NCI-H2227 (cell line): Measurements from ENCODE around the gene ISCA2.
"Not testable (repeated sequence)": the region's sequence is repeated elsewhere in the genome, so short reads cannot be mapped to it uniquely, and the experiment has no call there.

Source experiments
- DNase-seq: peaks from one replicate; lab custom pipeline; 2025; ENCODE audit not compliant: unreplicated experiment; lab: John Stamatoyannopoulos, UW

ISCA2 gene

GRCh38 chr14:74493343-74494261, at the start of gene ISCA2:
Gene ISCA2 (plus strand): TSS chr14:74493765. CDS start chr14:74493775, 10 bp downstream.
- peak; percentile 99 for DNase-seq

GRCh38 chr14:74444866-74445265, 48.7 kb upstream of the ISCA2 start:
- no peak for DNase-seq

DNA sequence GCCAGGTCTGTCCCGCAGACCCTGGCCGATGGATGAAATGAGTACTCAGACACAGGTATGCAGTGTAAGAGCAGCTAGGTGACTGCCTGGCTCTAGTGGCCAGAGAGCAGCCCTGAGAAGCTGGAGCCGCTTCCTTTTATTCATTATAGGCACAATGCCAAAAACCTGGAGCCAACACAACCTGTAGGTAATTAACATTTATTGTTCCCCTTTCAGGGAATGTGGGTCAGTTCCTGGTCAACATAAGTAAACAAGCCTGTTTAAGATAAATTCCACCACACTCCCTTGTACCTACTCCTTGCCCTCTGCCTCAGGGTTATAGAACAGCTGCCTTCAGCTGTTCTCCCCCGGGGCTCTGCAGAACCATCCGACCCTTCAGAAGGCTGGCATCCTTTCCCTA, 39.2 kb upstream of the ISCA2 start:
- DNase-seq = not testable (repeated sequence)

- no peak for DNase-seq
These were observed 36.6 kb upstream of the ISCA2 start for GRCh38 chr14:74456684-74457564.

DNA sequence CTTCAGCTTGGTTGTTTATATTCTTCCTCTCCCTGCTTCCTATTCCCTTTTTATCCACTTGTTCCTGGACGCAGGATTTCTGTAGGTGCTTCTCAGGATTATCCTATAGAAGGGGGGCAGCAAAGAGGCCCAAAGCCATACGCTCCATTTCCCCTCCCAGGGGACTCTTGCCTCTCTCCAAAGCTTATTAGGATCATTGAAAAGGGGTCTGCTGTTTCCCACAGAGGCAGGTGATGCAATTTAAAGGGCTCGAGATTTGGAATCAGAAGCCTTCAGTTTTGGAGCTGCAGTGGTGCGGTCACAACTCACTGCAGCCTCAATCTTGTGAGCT, 36.0 kb upstream of the ISCA2 start:
- no peak for DNase-seq

- peak; percentile 29 for DNase-seq
These were observed 34.1 kb upstream of the ISCA2 start for GRCh38 chr14:74459289-74459946.

- DNase-seq = no peak
These were observed 33.6 kb upstream of the ISCA2 start for GRCh38 chr14:74459976-74460375.

- DNase-seq = no peak
These were observed 30.6 kb upstream of the ISCA2 start for GRCh38 chr14:74462993-74463392.

- DNase-seq = no peak
These were observed 29.9 kb upstream of the ISCA2 start for GRCh38 chr14:74463697-74464096.

DNA sequence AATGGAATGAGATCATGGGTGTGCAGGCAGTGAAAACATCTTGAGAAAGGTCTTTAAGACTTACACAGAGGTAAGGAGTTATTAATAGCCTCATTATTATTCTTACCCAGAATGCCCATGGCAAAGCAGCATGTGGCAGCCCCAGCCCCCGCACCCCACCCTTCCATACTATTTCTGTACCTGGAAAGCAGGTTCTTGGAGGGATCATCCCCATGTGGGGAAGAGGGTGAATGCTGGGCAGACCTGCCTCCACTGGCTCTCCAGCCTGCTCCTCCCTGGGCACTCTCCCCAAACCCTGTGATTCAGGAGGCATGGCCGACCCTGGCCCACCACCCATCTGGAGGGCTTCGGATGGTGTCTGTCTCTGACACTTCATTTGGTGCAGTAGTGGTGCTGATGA, 28.8 kb upstream of the ISCA2 start:
- DNase-seq = no peak

DNA sequence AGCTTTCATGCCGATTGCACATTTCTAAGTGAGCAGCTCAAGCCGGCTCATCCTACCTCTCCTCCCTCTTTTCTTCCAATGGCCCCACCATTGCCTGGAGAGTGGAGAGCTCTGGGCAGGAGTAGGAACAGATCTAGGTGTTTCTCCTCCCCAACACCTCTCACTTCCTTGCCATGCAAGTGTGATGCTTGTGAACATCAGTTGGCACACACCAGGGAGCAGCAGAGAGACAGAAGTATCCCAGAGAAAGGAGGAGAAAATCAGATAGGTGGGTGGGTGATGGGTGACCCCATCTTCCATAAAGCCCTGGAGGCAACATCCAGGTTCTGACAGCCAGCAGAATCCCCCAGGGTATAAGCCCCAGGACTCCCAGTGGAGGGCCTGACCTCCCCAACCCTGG, 28.2 kb upstream of the ISCA2 start:
- no peak for DNase-seq

DNA sequence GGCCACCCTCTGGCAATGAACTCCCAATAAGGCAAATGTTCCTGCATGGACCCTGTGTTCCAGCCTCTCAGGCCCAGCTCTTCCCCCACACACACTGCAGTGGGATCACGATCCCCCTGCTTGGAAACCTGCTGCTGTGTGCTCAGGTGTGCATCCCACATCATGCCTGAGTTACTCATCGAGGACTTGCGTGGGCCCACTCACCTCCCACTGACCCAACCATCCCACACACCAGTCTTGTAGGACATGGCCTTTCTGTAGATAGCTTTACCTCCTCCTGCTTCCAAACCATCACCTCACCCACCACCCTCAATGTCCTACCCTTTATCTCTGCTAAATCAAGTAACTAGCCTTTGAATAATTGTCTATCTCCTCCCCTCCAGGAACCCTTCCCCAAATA, 25.1 kb upstream of the ISCA2 start:
- DNase-seq = no peak

DNA sequence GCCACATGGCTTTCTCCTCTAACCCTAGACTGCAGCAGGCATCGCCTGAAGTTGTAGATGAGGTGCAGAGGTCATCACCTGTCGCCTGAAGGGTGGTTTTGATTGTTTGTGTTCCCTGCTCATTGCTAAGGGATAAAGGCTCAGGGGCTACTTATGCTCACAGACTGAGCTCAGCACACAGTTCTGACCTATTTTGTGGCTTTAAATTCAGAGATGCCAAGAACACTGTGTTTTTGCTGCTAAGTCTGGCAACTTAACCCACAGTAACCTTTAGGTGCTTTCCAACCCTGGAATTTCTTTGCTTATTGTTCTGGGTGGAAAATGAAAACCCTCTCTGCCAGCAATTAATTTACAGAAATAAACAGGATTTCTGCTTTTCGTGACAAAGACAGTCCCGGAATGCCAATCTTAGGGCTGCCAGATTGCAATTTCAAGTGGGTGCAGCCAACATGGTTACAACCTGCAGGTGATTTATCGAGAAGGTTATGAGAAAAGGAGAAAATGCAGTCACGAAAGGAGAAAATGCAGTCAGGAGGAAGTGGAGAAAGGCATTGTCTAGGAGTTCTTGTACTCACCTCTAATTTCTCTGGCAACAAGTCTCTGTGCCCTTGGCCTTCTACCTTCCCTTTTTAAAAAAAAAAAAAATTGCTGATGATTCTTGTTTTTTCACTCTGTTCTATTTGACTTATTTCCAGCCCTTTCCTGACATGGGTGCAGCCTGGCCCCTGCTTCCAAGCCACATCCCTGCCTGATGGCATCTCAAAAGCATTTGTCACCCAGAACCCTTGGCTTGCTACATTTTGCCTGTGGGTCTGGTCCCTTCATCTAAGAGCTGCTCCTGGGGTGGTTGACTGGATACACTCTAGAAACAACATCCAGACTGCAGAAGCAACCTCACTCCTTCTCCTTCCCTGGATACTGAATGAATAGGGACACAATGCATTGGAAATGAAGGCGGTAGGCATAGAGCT, 23.7 kb upstream of the ISCA2 start:
- no peak for DNase-seq

GRCh38 chr14:74472601-74473000, 21.0 kb upstream of the ISCA2 start:
- no peak for DNase-seq

DNA sequence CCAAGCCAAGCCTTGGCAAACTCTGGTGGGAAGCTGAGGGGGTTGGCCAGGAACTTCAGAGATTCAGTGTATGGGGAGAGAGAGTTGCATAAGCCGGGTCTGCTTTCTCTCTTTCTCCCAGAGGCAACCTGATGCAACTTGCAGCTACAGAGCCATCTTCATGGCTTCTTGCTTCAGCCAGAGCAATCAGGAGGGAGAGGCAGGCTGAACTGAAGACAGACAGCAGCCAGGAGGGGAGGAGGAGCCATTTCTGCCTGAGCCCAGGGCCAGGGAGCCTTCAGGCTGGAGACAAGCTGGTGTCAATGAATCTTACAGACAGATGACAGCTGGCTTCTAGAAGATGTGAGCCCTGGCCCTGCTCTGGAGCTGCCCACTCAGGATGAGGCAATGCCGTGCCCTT, 19.2 kb upstream of the ISCA2 start:
- no peak for DNase-seq

DNA sequence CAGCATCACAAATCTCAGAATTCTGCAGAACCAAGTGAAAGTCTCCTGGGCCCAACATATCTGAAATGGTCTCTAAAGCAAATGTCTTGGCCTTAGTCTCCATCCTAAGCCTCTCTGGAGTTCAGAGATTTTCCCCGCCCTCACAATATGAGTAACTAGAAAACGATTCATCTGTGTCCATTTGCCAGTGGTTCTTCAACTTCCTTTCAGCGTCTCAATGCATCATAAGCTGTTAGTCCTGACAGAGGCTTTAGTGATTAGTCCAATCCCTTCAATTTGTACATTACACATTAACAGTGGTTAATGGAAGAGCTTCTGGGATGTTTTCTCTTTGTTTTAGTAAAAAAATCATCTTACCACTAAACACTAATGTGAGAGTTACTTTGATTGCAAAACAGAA, 17.9 kb upstream of the ISCA2 start:
- DNase-seq = no peak

GRCh38 chr14:74476107-74476506, 17.5 kb upstream of the ISCA2 start:
- no peak for DNase-seq

DNA sequence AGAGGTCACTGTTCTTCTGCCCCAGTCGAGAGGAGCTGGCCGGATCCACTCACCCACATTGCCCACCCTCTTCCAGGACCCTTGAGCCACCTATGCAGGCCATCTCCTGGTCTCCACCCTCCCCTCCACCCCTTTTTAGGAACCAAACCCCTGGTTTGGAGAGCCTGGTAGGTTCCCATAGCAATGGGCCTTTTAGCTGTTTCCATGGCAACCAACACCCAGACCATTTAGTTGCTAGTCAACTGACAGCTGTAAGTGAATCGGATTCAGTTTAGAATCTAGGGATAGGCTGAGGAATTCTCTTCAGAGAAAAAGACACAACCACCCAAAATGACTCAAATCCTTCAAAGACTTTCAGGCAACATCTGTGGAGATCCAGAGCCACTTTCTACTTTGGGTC, 17.0 kb upstream of the ISCA2 start:
- peak; percentile 66 for DNase-seq

- DNase-seq = peak; percentile 62
These were observed 14.4 kb upstream of the ISCA2 start for GRCh38 chr14:74478996-74479635.

DNA sequence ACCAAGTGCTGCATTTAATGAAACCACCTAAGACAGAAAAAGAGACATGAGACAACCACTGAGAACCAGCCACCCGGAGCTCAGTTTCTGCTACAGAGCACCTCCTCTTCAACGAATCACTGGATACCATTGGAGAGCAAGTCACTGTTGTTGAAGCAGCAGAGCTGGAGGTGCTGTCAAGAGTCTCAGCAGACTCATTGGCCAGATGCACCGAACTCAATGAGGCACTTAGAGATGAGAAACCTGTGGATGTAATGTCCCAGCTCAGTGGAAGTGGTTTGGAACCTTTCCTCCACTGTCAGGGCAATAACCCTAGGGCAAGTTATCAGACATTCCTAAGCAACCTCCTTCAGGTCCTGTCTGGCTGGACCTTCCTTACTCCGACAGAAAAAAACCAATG, 13.5 kb upstream of the ISCA2 start:
- DNase-seq = no peak
